NCI-H146 (cell line): ENCODE results near the gene PARL.

Experiments used
- DNase-seq: peaks from one replicate; lab custom pipeline; 2025; lab: John Stamatoyannopoulos, UW

Gene PARL

DNA sequence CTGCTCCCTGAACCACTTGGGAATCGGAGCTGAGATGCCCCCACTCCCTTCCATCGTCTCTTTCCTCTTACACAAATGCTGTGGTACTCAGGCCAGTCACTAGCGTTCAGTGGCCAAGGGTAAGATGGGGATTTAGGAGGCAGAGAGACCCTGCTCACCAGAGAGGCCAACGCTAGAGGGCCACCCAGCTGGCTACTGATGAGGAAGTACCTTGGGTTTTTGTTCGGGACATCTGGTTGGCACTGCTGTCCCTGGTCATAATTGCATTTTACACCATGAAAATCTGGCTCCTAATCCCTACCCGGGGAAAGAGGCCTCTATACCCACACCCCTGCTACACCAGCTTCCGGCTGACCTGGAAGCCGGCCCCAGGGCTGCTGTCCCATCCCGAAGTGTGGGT, 67.0 kb downstream of the PARL start:
- no peak for DNase-seq

DNA sequence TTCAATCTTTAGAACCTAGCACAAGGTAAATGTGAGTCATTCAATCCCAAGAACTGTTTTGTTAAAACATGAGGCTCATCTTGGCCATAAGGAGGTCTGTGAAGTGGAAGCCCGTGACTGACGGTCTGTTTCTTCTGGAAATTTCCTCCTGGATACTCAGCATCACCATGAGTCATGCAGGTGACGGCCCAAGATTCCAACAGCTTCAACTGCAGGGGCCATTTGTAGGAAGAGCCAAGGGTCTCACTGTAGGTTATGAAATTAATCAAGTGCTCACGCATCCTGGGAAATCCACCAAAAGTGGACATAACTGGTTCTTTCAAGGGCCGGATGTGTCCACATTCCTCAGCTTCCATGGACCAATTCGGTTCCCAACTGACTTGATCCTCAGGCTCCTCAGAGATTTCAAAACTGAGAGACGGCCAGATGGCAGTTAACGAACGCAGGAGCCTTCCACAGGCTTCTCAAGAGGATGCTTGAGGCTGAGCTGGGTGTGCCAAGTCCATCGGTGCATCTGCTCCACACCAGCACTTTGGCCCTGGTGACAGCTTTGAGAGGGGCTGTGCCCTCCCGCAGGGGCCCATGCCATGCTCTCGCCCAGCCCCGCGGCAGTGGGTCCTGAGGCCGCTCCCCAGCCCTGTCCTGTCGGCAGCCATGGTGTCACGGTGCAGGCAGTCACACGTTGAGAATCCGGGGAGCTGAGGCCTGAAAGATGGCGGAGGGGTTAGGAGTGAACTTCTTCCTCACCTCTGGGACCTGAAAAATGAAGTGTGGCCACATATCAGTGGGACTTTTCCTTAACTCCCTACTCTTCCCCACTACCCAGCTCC, 67.8 kb downstream of the PARL start:
- DNase-seq = no peak

DNA sequence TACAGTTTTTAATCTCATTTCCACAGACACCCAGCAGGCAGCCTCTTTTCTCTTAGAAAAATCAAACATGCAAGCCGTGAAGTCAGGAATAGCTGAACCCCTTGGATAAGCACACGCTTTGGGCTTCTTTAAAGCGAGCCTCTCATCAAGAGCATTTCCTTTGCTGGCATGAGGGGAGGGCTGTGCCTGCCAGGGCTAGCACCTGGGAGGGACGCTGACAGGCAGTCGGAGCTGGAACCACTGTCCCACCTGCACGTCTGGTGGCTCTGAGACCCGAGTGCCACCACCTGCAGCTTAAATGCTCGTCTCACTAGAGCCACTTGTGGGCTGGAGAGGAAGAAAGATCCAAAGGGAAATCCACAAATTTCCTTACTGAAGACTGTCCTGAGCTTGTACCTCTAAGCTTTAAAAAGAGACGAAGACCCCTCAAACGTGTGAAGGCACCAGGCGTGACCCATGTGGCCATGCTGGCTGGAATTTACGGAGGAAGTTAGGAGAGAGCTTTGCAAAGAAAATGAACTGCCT, 68.7 kb downstream of the PARL start:
- no peak for DNase-seq

DNA sequence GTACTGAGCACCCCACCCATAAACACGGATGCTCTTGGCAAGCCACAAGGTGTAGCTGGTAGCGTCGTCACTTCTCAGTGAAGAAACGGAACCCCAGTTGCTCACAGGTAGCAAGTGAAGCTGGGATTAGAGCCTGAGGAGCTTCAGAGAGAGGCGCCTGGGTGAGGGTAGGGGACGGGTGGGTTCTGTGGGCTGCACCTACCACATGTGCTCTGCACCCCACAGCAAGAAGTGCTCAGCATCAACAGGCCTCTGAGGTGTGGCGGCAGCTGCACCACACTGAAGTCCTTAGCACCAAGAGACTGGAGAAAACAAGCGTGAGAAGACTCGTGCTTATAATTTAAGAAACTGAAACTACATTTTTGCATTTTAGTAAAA, 69.1 kb downstream of the PARL start:
- no peak for DNase-seq

DNA sequence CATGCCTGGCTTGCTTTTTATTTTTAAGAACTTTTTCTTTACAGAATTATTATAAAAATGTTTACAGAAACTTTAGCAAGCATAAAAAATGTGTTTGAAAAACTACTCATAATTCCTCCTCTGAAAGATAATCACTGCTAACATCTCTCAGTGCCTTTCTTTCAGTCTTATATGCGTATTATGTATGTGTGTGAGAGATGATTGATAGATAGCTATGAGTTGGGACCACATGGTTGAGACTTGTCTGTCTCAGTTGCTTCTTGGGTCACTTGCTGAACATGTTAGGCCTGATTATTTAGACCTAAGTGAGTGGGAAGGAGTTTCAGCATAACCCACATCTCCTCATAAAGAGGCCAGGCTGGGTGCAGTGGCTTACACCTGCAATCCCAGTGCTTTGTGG, 70.4 kb downstream of the PARL start:
- DNase-seq = no peak

DNA sequence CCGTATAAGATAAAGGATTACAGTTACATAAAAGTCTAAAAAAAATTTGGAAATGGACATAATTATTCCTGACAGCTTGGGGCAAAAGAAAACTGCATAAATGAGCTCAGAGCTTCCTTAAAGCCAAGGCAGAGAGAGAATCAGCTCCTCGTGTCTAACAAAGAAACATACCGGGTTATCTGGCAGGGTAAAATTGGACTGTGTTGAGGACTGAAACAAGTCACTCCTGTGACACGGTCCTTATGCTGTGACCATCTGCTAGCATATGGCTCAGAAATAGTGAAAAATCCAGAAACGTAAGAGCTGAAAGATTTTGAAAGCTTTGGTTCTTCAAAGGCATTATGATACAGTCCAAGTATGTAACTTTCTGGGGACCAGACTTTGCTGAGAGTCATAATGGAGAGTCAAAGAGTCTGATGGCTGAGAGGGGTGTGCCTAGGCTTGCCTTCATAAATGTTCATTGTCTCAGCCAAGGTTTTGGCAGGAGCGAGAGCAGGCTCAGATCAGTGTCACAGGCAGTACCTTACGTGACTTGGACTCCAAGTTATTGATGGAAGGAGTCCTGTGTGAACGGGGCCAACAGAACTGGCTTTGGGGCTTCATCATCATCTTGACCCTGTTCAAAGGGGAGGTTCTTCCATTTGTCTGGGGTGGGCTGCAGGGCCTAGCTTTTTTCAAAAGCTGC, 71.8 kb downstream of the PARL start:
- no peak for DNase-seq

DNA sequence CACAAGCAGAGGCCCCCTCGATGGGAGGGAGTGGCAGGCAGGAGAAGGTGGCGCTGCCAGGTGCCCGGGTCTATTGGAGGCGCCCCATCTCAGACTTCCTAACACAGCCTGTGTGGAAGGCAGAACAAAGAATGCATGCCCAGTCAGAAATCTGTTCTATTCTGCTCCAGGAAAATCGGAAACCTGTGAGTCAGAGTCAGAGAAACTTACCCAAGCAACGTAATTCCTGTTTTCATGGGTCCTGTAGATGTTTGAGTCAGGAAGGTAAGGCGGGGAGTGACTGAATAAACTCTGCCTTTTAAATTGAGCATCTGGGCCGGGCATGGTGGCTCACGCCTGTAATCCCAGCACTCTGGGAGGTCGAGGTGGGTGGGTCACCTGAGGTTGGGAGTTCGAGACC, 73.0 kb downstream of the PARL start:
- DNase-seq = no peak

DNA sequence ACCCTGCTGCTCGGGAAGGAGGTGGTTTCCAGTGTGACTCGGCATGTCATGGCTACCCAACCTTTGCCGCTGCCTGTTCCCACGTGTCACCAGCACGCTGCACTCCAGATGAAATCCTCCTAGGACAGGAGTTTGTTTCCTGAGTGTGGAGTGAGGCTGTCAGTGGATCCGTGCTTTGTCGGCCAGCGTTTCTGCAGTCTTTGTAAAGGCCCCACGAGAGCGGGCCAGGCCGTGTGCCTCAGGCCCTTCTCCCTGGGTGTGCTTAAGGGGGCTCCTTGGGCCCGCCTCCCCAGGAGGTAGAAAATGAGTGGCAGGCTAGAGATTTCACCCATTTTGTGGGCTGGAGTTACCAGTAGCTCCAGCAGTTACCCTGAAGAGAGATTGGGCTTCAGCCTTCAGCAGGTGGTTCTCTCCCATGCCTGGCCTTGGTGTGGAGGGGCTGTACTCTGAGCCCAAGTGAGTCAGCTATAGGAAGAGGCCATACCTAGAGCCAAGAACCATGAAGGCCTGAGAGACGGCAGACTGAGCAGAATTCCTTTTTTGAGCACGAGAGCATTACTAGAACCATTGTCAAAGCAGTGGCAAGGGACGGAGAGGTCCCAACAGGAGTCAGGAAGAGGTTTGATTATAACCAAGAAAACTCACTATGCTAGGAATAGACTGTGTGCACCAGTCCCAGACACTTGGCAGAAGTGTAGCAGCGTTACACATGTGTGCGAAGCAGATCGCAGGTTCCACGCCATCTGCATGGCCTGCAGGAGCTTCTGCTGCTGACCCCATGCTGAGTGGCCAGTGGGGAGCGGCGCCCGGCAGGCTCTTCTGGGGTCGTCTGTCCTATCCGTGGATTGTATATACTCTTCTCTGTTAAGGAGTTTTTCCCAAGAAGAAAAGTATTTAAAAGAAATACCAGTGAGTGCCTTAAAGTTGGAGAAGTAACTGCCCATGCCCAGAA, 73.8 kb downstream of the PARL start:
- no peak for DNase-seq

DNA sequence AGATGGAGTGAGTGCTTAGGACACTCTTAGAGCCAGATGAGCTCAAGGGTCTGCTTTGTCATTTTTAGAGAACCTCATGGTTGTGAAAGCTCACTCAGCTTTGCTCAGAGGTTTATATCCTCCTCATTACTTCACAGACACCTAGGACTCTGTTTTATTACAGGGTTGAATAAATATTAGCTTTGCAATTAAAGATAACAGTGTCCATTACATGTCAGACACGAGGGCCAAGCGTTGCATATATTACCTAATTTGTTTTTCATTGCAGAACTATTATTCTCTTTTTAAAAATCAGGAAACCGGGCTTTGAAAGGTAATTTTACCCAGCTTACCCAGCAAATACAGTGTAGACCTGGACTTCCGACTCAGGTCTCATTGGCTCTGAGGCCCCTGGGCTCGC, 75.4 kb downstream of the PARL start:
- DNase-seq = peak; percentile 97

DNA sequence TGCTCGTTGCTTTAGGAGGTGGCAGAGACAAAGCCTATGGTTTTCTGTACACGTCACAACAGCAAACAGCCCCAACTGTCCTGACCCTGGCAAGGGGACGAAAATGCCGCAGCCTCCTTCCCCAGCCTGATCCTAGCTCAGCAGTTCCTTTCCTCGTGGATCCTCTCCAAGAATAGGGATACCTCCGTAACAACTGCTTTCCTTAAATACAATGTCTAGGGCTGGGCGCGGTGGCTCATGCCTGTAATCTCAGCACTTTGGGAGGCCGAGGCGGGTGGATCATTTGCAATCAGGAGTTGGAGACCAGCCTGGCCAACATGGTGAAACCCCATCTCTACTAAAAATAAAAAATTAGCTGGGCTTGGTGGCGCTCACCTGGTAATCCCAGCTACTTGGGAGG, 76.3 kb downstream of the PARL start:
- DNase-seq = no peak

DNA sequence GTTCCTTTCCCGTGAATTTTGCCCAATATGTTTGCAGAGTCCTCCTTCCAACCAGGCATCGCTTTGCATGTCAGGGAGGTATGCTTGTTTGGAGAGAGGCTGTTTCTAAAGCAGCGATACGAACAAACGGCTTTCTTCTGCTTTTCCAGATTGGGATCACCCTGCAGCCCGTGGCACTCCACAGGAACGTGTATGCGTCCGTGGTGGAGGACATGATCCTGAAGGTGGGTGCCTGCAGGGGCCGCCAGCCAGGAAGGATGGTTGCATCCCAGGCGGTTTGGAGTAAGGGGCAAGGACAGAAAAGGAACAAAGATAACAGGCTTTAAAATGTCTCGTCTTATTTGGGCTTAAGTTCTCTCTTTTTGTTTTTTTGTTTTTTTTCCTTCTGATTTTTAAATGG, 76.8 kb downstream of the PARL start:
- DNase-seq = peak; percentile 65

DNA sequence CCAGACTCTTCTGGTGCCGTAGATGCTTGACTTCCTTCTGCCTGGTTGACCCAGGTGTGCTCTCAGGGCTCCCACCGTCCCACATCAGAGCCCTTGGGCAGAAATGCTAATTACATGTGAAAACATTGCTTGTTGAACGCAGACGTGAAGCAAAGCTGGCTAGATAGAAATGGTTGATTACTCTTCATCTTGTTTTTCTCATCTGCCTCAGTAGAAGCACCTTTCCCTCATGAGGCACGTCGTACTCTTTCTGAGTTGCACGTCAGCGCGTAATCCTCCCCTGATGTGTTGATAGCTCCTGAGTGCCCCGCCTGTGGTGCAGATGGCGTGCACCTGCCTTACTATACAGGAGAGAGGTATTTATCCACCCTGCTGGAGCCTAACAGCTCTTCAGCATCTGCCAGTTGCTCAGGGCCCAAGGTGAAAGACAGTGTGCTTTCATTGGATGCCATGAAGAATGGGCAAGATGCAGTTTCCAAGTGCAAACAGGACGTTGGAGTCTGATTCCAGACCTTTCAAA, 77.4 kb downstream of the PARL start:
- peak; percentile 100 for DNase-seq

DNA sequence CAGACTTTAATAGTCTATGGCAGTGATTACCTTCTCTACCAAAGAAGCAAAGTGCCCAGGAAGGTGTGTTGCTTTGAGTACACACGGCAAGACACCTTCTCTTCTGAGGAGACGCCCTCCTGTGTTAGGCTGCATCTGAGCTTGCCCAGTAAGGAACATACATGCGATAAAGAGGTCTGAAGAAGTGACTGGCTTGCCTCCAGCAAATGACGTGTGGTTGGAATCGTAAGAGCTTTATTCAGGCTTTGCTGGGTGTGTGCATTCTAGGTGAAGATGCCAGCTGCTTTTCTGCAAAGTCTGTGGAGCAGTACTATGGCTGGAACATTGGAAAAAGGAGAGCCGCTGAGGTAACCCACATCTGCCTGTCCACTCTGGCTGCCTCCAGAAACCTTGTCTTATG, 81.7 kb downstream of the PARL start:
- DNase-seq = no peak

DNA sequence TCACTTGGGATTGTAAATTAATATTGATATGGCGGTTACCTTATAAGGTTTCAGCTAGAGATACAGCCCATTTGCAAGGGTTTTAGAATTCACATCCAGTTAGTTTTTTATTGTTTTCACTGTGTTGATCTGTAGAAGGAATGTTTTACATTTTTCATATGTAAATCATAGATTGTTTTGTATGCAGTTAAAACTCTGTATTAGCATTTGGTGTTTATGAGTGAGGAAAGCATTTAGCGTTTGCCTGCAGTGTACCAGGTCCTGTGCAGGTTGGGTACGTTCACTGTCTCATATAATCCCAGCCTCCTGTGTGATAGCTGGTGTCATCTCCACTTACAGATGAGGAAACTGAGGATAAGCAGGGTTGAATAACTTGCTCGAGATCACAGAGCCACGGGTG, 83.1 kb downstream of the PARL start:
- no peak for DNase-seq

DNA sequence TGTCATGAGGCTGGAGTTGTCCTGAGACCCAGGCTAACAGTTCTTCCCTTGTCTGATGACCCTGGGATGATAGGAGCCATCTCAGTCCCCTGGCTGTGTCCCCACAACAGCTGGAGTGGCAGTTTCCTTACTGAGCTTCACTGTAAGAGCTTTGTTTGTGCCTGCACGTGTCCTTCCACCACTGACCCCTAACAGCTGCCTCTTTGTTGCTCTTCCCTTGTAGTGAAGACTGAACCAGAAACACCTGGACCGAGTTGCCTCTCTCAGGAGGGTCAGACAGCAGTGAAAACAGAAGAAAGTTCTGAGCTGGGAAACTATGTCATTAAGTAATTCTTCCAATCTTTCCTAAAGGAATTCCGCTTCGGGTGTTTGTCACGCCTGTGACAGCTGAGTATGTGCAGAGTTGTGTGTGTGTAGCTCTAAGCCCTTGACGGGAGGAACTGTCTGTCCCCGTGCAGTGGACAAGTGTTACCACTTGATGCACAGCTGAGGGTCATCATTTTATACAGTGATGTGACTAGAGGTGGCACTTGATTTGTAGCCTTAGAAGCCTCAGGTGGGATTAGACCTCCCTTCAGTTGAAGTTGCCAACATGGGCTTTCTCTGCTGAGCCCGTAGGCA, 84.3 kb downstream of the PARL start:
- no peak for DNase-seq

DNA sequence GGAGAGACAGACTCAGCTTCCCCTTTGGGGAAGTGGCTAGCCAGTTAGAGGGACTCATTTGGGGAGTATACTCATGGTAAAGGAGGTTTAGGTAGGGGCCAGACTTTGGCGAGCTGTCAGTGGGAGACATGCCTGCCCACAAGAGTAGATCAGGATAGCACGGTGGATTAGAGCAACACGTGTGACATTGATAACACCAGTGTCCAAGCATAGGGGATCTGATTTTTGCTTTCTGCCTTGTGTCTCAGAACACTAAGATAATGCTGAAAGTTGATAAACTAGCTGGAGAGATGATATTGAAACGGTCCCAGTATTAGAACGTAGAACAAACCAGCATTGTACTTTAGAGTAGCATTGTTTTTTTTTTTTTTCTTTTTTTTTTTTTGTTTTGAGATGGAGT, 85.2 kb downstream of the PARL start:
- no peak for DNase-seq

DNA sequence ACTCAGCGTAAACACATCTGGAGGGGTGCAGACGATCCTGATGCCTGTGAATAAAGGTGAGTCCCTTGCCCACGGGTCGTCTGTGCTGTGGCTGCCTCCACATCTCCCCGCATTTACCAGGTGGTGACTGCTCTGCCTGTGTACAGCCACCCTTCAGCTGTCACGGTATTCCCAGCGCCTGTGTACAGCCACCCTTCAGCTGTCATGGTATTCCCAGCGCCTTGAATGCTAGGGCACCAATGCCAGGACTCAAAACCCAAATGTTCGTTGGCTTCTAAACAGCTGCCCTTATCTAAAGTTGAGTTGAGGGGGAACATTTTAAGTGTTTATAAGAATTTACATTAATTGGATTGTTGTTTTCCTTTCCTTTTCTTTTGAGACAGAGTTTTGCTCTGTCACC, 86.7 kb downstream of the PARL start:
- DNase-seq = no peak

DNA sequence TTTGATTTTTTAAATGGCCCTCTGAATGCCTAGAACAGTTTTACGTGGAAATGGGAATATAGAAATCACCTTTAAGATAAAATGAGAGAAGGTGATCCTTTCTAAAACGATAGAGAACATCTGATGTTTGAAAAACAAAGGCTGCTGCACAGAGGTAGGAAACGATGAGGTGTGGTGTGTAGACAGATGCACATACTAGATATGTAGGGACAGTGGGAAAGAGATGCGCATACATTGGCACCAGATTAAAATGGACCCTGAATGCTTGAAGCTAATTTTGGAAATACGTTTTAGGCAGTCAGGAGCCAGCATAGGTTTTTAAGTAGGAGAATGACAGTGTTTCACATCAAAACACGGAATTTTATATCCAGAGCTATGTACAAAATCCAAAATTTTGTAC, 88.3 kb downstream of the PARL start:
- DNase-seq = no peak

DNA sequence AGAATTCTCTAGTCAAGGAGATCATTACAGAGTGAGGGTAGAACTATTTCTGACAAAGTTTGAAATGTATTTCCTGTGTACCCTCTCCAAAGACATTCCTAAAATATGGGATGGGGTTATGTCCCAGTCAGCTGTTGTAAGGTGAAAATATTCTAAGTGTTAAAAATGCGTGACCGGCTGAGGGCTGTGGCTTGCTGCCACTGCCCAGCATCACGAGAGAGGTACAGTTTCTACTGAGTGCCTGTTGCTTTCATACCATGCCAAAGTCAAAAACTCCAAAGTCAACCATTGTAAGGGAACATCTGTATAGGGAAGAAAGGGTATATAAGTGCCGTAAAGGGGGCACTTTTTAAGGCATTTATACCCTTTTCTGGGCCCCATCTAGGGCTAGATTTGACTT, 90.2 kb downstream of the PARL start:
- no peak for DNase-seq

DNA sequence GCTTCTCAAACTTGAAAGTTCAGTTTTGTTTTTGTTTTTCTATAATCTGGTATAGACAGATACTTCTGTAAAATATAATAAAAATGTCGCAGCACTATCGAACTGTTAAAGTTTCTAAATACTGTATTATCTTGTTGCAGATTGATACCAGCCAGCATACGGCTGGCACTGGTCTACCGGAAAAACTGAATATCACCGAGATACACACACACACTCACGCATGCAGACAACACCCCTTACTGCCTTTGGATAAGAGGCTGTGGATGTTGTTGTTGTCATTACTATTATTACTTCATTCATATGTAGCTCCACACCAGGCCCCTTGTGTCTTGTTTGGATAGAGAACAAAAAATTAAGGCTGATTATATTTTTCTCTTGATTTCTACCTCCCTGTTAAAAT, 91.7 kb downstream of the PARL start:
- DNase-seq = no peak

DNA sequence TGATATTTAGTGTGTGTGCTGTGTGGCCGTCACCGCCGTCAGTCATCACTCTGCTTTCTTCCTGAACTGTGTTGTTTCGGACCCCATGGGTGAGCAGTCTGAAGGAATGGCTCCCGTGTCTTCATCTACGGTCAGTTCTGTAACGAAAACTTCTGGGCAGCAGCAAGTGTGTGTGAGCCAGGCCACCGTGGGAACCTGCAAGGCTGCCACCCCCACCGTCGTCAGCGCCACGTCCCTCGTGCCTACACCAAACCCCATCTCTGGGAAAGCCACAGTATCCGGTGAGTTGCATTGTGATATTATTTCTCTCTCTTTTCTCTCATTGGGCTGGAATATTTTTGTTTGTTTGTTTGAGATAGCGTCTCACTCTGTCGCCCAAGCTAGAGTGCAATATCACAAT, 94.0 kb downstream of the PARL start:
- no peak for DNase-seq

DNA sequence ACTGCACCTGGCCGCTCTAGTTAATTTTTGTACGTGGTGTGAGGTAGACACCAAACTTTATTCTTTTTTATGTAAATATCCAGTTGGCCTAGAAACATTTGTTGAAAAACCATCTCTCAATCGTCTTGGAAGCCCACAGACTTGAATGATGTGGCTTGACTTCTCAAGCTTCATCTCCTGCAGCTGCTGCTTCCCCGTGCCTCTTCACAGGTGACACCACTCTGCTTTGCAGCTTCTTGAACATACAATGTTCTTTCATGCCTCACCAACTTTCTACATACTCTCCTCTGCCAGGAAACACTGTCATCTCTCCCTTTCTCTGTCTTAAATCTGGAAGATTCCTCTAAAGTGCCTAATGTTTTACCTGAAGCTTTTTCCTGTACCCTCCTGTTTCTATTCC, 94.9 kb downstream of the PARL start:
- no peak for DNase-seq
